Neutrophil (primary cell): Measurements from ENCODE around the gene STATH.

Source experiments
- H3K27ac ChIP-seq: fragments of 200-600 bp; sonication (generic); 2 replicates; pipeline ENCODE4 v1.5.1; 2016; ENCODE audit warnings: mild to moderate bottlenecking, moderate library complexity
- H3K27me3 ChIP-seq: fragments of 200-600 bp; sonication (generic); 2 replicates; pipeline ENCODE4 v1.6.0; 2016; ENCODE audit warnings: mild to moderate bottlenecking
- H3K36me3 ChIP-seq: fragments of 200-600 bp; sonication (generic); 2 replicates; pipeline ENCODE4 v1.5.1; 2017
- H3K4me1 ChIP-seq, 2 experiments: fragments of 200-600 bp in 1 of 2; sonication (generic) in 1 of 2; 1 replicate in 1 of 2; 2 replicates in 1 of 2; pipeline versions ENCODE4 v1.5.1 to v1.6.1; 2013 to 2016; ENCODE audit warnings: low read depth in 1 of 2, low read length in 1 of 2, mild to moderate bottlenecking in 1 of 2, moderate library complexity in 1 of 2; ENCODE audit not compliant: control insufficient read depth in 1 of 2, insufficient read depth in 1 of 2
- H3K4me3 ChIP-seq, 2 experiments: fragments of 200-600 bp in 1 of 2; sonication (generic) in 1 of 2; 1 replicate in 1 of 2; 2 replicates in 1 of 2; pipeline ENCODE4 v1.5.1; 2013 to 2016; ENCODE audit warnings: low read depth in 1 of 2, low read length in 1 of 2, mild to moderate bottlenecking in 1 of 2, moderate library complexity in 1 of 2
- H3K9me3 ChIP-seq: fragments of 200-600 bp; sonication (generic); 2 replicates; pipeline ENCODE4 v1.5.1; 2016
- CTCF ChIP-seq: fragments of 200-600 bp; sonication (generic); IDR thresholded peaks from 2 replicates; pipeline ENCODE4 v1.5.1; 2016; ENCODE audit warnings: antibody characterized with exemption

STATH gene

GRCh38 chr4:69977582-69977981 is 18.2 kb upstream of the STATH start:
- H3K4me3 ChIP-seq = no peak overlapping the region
- H3K4me1 ChIP-seq = no peaks in the 10 kb centered on the region
- no peaks in the 10 kb centered on the region for H3K27me3 ChIP-seq
- no peaks in the 10 kb centered on the region for H3K36me3 ChIP-seq
- TF ChIP-seq CTCF = no peak
- H3K27ac ChIP-seq = no peak overlapping the region
- no peaks in the 10 kb centered on the region for H3K9me3 ChIP-seq

DNA sequence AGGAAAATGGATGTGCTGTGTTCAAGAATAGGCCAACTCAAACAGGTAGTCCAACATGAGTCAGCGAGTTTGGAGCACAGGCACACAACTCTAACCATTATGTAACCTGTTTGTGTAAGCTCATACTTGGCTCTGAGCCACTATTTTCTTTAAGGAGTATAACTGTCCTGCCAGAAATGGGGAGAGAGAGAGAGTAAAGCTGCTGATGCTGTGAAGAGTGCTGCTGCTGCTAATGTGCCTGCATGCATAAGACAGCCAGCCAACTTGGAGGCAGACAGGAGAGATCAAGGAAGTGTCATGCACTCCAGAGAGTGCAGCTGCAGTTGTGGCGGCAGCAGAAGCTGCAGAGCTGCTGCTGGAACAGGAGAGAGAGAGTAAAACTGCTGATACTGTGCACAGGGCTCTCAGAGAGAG is 11.7 kb upstream of the STATH start:
- H3K27me3 ChIP-seq = no peaks in the 10 kb centered on the region
- H3K36me3 ChIP-seq = no peaks in the 10 kb centered on the region
- H3K9me3 ChIP-seq = no peaks in the 10 kb centered on the region
- H3K27ac ChIP-seq = no peak overlapping the region
- H3K4me3 ChIP-seq = no peak overlapping the region
- no peaks in the 10 kb centered on the region for H3K4me1 ChIP-seq
- no peak for TF ChIP-seq CTCF

DNA sequence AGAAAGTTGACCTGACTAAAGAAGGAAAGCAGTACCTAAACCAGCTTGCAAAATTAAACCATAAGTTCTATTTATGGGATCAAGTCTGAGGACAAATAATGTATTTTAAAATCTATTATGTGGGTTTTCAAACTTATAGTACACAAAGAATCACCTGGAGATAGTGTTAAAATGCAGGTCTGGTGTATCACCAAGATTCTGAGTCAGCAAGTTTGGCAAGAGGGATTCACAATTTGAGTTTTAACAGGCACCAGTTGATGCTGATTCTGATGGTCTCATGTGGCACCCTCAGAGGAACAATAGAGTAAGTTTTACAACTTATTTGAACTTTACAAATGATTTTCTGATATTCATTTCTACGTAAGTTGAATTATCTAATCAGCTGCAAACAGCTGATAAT is 9.1 kb upstream of the STATH start:
- H3K9me3 ChIP-seq = no peaks in the 10 kb centered on the region
- no peaks in the 10 kb centered on the region for H3K36me3 ChIP-seq
- no peak overlapping the region for H3K4me3 ChIP-seq
- no peak for TF ChIP-seq CTCF
- H3K27me3 ChIP-seq = no peaks in the 10 kb centered on the region
- no peaks in the 10 kb centered on the region for H3K4me1 ChIP-seq
- H3K27ac ChIP-seq = no peak overlapping the region

DNA sequence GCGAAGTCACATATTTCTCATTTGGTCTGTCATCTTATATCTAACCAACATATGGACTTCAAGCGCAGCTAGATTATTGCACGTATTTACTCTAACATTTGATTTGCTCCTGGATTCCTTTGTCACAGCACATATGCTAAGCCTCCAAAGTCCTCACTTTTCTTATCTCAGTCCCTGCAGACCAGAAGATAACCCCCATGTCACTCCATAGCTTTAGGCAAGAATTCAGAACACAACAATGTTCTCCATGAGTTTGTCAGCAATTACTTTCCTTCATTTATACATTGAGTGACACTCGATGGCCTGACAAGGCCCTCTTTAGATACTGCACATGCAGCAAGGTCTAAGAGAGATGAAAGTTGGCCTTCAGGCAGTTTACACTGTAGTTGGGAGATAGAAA is 4.8 kb upstream of the STATH start:
- no peaks in the 10 kb centered on the region for H3K4me1 ChIP-seq
- H3K9me3 ChIP-seq = no peaks in the 10 kb centered on the region
- no peak for TF ChIP-seq CTCF
- H3K27ac ChIP-seq = no peak overlapping the region
- no peaks in the 10 kb centered on the region for H3K36me3 ChIP-seq
- no peaks in the 10 kb centered on the region for H3K27me3 ChIP-seq
- H3K4me3 ChIP-seq = no peak overlapping the region

DNA sequence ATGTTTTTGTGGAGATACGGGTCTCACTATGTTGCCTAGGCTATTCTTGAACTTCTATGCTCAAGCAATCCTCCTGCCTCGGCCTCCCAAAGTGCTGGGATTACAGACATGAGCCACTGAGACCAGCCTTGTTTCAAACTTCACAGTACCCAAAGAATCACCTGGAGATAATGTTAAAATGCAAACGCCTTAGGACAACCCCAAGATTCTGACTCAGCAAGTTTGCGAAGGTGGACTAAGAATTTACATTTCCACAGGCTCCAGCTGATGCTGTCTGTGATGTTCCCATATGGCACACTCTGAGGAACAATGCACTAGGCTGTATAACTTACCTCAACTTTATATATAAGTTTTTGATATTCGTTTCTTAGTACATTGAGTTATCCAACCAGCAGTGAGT is 984 bp upstream of the STATH start:
- Histone ChIP-seq H3K27ac (no peak overlapping the region), H3K27me3 (no peaks in the 10 kb centered on the region), H3K4me3 (no peak overlapping the region), H3K4me1 (no peaks in the 10 kb centered on the region), H3K9me3 (no peaks in the 10 kb centered on the region), H3K36me3 (no peaks in the 10 kb centered on the region)
- no peak for TF ChIP-seq CTCF

DNA sequence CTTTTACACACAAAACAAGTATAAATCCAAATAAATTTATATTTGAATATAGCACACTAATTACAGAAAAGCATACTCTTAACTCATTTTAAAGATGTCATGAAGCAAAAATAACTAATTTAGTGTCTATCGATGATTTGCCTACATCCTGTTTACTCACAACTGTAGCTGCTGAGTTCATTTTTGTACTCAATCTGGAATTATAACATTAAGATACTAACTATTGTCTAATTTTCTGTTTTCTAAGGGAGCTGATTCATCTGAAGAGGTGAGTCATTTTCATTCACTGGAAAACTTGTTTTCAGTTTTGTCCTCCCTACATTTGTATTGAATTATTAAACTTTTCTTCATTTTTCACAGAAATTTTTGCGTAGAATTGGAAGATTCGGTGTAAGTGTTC is 3.7 kb downstream of the STATH start:
- H3K27me3 ChIP-seq = no peaks in the 10 kb centered on the region
- TF ChIP-seq CTCF = no peak

More for the DNA sequence above, 3.7 kb downstream of the STATH start:
- no peaks in the 10 kb centered on the region for H3K36me3 ChIP-seq
- H3K4me3 ChIP-seq = no peak overlapping the region
- no peaks in the 10 kb centered on the region for H3K4me1 ChIP-seq
- H3K9me3 ChIP-seq = no peaks in the 10 kb centered on the region
- no peak overlapping the region for H3K27ac ChIP-seq
